Measurements from ENCODE around the gene ABCC1.
A peak's percentile ranks its signal among the peaks of the same experiment; 100 is the strongest.
"Not testable (repeated sequence)": the region's sequence is repeated elsewhere in the genome, so short reads cannot be mapped to it uniquely, and the experiment has no call there.

Gene ABCC1

DNA sequence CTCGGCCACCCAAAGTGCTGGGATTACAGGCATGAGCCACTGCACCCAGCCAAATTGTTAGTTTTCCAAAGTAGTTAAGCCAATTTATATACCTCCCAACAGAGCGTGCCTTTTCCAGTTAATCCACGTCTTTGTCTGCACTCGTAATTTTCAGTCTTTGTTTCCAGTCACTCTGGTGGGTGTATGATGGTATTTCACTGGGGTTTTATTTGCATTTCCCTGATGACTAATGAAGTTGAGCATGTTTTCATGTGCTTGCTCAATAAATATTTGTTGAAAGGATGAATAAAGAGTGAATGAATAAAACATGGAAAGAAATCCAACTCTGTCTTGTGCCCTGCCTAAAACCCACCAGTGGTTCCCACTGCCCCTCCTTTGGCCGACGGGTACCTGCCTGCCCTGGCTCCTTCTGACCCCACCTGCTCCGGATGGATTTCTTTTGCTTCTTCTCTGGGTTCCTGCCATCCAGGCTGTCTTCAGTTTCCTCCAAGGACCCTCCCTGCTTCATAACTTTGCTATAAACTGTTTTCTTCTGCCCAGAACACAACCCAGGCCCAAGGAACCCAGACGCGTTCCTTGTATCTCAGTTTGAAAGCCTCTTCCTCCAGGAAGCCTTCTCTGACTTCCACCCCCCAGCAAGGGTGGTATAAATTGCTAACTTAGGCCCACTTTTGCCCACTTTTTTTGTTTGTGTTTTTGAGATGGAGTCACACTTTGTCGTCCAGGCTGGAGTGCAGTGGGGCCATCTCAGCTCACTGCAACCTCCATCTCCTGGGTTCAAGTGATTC is 3.0 kb upstream of the ABCC1 start:
- DNase-seq, result no peak

DNA sequence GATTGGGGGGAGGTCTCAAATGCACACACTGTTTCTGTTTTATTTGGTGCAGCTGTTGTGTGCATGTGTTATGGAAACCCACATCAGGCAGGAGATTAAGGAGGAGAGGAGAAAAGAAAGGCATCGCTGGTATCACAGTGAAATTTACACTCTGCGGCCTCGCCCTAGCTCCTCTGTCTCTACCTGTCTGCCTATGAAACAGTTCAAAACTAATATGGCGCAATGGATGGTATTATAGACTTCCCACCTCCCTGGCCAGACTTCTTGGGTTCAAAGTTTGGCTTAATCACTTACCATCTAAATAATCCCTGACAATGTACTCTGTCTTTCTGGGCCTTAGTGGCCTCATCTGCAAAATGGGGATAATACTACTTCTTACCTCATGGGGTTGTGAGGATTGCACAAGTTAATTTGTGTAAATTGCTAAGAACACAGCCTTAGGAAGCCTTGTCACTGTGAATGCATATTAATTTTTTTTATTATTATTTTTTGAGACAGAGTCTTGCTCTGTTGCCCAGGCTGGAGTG is 1.4 kb upstream of the ABCC1 start:
- DNase-seq, result no peak

DNA sequence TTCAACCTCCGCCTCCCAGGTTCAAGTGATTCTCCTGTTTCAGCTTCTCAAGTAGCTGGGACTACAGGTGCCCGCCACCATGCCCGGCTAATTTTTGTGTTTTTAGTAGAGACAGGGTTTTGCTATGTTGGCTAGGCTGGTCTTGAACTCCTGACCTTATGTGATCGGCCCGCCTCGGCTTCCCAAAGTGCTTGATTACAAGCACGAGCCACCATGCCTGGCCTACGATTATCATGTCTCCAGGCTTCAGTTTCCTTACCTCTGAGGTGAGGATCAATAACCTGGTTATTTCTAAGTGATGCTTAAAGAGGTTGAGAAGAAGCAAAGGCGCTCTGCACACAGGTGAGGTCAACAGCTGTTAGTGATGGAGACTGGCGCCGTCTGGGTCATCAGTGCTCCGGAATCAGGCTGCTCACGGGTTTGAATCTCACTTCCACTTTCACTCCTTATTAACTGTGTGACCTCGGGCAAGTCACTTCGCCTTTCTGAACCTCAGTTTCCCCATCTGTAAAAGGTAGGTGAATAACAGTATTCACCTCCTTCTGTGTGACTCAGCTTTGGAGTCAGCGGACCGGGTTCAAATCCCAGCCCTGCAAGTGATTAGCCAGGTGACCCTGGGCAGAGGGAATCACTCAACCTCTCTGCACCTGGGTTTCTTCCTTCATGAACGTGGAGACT is 745 bp upstream of the ABCC1 start:
- no peak for DNase-seq

DNA sequence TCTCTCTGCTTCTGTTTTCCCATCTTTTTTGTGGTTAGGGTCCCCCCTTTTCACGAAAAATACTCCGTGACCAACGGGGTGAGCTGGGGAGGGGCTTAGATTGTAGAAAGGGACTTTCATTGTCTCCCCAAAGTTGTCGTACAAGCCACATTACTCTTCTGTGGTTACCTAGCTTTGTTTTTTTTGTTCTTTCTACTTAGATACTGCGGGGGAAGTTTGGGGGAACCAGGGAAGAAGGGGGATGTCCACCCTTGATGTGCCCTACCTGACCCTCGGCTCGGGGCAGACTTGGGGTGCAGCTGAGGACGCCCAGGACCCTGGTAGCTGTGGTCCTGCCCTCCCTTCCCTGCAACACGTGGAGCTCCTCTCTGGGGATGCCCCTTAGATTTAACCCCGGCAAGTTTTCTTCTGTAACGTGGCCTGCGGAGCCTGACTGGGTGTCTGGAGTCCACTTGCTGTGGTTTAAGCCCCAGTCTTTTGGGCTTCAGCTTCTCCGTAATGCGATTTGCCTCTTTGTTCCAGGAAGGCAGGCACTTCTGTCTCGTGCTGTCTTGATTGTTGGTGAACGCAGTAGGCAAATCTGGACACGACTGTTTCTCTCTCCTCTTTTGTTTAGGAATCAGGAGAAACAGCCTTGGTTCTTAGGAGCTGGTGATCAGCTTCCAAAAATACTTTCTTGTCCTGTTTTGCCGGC is 892 bp downstream of the ABCC1 start:
- DNase-seq, result peak; percentile 9

DNA sequence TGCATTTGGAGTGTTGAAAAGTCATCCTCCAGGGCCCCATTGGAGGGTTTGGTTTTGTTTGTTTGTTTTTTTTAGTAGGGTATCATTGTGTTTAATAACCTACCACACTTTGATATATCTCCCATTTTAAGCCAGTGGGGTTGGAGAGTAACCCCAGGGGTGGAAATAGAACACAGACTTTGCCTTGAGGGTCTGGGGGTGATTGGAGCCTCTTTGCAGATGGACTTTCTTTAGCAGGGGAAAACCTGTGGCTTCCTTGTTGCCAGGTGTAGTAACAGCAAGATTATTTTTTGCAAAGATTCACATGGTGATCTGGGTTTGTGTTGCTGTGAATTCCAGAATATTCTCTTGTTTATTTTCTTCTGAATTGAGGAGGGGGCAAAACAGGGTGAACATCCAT is 1.5 kb downstream of the ABCC1 start:
- DNase-seq, result no peak

DNA sequence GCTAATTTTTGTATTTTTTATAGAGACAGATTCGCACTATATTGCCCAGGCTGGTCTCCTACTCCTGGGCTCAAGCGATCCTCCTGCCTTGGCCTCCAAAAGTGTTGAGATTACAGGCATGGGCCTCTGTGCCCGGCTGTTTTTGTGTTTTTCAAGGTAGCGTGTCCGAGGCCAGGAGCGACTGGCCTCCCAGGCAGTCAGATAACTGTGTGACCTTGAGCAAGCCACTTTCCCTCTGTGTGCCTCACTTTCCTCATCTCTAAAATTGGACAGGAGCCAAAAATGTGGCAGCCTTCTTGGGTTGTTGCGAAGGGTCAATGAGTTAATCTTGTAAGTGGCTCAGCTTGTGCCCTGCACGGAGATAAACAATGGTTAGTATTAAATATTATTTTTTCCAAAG is 2.4 kb downstream of the ABCC1 start:
- no peak for DNase-seq

DNA sequence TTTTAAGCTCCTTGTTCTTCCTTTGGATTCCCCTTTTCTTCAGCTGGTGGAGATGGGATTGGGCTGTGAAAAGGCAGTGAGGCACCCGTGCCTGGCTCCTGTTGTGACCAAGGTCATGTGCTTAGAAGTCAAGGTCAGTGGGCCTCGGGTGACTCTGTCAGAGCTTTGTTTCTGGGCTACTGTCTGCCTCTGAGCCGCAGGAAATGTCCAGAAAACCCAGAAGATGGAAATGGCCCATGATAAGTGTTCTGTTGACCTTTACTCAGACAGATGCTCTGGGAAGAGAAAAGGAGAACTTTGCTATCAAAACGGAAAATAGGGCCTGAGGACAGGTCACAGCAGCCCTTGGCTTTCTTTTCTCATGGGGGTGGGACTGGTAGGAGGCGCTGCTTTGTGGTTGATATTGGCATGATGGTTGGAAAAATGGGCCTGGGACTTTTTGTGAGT is 2.9 kb downstream of the ABCC1 start:
- DNase-seq, result no peak

DNA sequence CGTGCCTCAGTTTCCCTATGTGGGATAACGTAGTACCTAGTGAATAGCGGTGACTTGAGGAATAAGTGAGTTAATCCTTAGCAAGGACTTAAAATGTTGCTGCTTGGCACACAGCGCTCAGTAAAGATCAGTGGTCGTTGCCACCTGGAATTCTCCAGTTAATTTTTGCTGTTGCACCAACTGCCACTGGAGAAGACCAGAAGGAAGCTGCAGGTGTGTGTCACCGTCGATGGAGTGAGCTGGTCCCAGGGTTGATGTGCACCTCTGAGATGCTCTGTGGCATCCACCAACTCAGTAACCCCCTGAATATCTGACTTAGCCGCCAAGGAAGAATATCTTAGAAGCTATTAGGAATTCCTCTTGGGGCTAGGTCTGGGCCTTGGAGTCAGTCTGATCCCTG is 4.1 kb downstream of the ABCC1 start:
- no peak for DNase-seq

DNA sequence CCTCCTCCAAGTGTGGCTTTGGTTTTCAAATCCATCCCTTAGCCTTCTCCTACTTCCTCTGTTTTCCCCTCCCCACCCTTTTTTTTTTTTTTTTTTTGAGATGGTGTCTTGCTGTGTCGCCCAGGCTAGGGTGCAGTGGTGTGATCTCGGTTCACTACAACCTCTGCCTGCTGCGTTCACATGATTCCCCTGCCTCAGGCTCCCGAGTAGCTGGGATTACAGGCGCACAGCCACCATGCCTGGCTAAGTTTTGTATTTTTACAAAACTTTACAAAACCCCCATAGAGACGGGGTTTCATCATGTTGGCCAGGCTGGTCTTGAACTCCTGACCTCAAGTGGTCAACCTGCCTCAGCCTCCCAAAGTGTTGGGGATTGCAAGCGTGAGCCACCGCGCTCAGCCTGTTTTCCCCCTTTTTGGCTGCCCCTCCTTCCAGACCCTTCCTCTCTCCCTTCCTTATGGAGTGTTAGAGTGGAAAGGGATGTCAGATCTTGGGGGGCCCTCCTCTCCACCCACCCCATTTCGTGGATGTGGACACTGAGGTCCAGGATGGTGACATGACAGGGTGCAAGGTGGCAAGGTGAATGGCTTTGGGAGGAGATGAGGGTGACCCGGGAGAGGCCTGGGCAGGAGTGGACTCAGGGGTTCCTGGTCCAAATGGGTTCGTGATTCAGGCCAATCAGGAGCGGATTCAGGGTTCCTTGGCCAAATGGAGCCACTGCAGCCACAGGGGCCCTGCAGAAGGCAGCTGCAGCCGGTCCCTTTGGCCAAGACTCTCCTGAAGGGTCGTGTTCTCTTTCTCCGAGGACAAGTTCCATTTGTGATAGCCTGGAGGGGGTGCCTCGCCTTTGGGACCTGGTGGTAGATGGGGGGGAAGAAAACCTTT is 4.8 kb downstream of the ABCC1 start:
- DNase-seq, result no peak

DNA sequence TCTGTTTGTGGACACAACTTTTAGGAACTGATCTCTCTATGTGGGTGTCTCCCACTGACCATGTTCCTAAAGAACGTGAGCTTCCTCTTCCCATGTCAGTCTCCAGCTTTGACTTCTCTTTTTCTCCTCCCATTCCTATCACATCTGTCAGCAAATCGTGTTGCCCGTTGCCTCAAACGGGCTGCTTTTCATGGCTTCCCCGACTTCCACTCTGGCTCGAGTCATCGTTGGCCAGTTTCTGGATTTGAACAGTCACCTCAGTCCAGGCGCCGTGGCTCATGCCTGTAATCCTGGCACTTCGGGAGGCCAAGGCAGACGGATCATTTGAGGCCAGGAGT is 5.4 kb downstream of the ABCC1 start:
- no peak for DNase-seq

DNA sequence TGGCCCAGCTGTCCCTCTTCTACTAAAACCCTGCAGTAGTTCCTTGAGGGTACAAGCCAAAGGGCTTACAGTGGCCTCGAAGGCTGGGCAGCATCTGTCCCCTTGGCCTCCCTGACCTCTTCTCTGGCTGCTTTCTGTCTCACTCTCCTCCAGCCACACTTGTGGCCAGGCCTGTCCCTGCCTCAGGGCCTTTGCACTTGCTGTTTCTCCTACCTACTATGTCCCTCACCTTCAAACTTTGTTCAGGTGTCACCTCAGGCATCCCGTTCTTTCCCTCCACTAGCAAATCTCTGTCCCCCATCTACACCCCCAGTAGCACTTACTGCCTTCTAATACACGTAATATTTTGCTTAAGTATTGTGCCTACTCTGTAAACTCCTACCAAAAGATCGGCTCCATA is 6.0 kb downstream of the ABCC1 start:
- no peak for DNase-seq

DNA sequence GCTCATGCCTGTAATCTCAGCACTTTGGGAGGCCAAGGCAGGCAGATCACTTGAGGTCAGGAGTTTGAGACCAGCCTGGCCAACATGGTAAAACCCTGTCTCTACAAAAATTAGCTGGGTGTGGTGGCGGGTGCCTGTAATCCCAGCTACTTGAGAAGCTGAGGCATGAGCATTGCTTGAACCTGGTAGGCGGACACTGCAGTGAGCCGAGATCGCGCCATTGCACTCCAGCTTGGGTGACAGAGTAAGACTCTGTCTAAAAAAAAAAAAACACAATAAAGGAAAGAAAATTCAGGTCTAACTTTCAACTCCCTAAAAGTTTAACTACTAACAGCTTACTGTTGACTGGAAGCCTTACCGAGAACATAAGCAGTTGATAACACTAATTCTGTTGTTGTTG is 6.7 kb downstream of the ABCC1 start:
- not testable (repeated sequence) for DNase-seq

DNA sequence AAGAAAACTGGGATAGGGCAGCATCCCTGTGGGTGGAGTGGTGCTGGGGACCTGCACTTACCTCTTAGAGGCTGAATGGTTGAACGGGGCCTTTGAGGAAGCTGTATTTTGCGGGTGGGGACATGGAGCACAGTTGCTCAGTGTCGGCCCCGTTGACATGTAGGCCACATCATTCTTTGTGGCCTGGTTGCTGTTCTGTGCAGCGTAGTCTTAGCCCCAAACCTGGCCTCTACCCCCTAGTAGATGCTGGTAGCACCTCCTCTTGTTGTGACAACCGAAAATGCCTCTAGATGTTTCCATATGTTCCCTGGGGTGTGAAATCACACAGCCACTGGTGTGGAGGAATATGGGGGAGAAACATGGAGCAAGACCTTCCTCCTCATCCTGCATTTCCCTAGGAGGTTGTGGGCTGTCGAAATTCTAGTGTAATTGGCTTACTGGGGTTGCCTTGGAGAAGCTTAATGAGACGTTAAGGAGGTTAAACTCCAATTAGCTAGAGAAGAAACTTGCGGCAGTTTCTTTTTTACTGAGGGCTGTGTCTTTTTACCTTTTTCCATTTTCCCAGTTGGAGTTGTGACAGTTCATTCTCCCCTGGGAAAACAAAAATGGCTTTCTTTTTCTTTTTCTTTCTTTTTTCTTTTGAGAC is 9.4 kb downstream of the ABCC1 start:
- no peak for DNase-seq

DNA sequence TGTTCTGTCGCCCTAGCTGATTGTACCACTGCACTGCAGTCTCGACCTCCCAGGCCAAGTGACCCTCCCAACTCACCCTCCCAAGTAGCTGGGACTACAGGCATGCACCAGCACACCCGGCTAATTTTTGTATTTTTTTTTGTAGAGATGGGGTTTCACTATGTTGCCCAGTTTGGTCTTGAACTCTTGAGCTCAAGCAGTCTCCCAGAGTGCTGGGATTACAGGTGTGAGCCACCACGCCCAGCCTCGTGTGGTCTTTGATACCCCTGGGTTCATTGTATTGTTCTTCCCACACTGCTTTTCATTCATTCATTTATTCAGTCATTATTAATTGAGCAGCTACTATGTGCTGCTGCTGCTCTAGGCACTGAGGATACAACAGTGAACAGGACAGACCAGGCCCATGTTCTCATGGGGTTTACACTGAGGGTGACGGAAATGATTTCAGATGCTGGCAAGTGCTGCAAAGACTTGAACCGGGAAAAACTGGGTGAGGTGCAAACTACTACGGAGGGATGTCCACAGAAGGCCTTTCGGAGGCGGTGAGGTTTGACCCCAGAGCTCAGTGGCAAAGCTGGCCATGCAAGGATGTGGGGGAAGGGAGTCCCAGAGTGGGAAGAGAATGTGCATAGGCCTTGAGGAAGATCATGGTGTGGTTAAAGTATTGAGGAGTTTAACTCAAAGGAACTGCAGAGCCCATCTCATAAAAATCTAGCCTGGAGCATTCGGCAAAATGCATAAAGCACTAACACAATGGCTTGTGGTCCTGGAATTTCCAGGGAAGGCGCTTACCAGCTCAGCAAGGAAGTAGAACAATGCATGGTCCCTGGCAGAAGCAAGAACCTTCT is 10.9 kb downstream of the ABCC1 start:
- no peak for DNase-seq

DNA sequence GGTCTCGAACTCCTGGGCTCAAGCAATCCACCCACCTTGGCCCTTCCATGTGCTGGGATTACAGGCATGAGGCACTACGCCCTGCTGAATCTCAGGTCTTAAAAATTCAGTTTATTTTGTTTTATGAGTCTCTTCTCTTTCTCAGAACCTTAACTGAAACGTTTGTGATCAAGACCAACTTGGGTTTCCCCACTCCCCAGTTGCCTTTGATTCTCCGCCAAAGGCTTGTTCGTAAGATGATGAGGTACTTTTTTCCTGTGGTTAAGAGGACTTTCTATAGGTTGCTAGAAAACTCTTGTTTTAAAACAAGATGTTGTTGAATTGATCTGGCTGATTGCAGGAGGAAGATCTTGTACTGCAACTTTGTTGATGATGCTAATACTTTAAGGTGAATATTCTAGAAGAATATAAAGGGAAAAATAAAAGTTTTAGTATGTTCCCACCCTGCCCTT is 11.7 kb downstream of the ABCC1 start:
- no peak for DNase-seq

DNA sequence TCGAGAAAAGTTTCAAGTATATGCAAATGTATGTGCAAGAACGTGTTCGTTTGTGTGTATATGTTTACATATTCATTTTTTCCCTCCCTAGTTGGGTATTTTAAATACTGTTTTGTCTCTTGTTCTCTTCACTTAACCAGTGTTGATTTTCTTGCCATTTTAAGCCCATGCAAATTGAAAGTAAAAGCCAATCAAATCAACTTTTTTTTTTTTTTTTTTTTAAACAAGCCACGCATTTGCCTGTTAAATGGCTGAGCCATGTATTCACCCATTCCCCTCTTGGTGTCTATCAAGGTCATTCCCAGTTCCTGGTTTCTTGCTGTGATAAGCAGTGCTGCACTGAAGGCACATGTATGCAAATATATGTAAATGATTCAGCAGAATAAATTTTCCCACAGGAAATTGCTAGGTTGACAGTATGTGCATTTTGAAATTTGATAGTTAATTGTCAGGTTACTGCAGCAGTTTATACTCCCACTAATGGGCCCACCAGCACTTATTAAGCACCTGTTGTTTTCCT is 12.2 kb downstream of the ABCC1 start:
- DNase-seq, result no peak

DNA sequence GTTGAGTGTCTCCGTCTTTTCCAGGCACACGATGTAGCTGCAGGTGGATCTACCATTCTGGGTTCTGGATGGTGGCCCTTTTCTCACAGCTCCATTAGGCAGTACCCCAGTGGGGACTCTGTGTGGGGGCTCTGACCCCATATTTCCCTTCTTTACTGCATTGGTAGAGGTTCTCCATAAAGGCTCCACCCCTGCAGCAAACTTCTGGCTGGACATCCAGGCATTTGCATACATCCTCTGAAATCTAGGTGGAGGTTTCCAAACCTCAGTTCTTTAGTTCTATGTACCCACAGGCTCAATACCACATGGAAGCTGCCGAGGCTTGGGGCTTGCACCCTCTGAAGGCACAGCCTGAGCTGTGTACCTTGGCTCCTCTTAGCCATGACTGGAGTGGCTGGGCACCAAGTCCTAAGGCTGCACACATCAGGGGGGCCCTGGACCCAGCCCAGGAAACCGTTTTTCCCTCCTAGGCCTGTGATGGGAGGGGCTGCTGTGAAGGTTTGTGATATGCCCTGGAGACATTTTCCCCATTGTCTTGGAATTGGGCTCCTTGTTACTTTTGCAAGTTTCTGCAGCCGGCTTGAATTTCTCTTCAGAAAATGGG is 14.0 kb downstream of the ABCC1 start:
- DNase-seq, result no peak

DNA sequence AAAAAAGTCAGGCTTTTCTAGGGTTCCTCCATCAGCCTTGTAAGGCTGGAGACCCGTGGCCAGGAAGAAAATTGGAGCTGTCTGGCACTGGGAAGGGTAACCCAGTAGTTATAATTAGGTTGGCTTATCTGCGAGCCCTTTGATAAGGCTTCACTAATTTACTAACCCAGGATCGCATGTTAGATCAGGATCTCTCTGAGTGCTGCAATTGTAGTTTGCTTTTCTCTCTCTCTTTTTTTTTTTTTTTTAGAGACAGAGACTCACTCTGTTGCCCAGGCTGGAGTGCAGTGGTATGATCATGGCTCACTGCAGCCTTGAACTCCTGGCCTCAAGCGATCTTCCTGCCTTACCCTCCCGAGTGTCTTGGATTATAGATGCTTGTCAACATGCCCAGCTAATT is 17.0 kb downstream of the ABCC1 start:
- no peak for DNase-seq

DNA sequence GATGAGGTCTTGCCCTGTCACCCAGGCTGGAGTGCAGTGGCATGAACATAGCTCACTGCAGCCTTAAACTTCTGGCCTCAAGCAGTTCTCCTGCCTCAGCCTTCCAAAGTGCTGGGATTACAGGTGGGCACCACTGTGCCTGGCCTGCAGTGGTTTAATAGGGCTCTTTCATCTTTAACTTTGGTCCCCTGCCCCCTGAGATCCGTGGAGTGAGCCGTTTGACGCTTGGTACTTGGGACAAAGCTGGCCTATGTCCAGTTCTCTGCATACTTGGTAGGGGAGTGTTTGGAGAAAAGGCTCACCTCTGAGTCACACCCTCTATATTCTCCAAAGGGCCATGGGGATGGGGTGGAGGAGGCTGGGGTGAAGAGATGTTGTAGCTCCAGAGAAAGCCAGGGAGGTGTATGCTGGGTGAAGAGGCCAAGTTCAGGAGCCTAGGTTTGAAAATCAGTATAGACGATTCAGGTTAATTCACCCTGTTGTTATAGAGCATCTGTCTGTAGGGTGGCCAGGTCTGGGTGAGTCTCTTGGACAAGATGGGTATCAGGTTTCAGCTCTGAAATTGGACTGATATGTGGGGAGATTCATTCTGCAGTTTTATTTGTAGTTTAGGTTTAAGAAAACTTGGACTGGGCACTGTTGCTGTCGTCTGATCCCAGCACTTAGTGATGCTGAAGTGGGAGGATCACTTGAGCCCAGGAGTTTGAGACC is 17.6 kb downstream of the ABCC1 start:
- DNase-seq, result no peak

Measured in NCI-H1436 (cell line).